ENCODE results near the gene MAGEL2.
A peak's percentile ranks its signal among the peaks of the same experiment; 100 is the strongest.

MAGEL2 gene

DNA sequence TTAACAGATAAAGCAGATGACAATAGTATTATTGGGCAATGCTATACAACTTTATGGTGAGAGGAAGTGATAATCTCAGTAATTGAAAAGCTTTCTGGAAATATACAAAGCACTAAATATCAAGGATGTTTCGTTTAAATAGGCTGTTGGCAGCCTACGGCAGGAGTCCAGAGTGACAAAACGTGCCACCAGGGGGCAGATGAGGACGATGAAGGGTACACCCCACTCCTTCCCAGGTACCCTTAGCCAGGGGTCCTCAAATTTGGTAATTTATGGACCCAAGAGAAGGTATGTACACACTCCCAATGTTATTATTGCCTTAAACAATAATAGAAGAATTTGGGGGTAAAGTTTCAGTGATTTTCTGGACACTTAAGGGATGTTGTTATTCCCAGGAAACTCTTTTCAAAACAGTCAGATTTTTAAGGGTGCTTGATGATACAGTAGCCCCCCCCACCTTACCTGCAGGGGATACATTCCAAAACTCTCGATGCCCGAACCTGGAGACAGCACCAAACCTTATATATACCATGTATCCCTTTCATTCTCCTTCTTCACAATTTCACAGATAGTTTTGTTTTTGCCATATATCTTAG lies 1.4 kb upstream of the MAGEL2 start:
- no peaks in the 10 kb centered on the region for H3K36me3 ChIP-seq (ENCODE audit: control insufficient read depth, insufficient read depth, low read length)
- H3K4me3 ChIP-seq (replicated peaks; ENCODE audit: low read depth, low read length): no peak overlapping the region
- TF ChIP-seq, protein P1, sequence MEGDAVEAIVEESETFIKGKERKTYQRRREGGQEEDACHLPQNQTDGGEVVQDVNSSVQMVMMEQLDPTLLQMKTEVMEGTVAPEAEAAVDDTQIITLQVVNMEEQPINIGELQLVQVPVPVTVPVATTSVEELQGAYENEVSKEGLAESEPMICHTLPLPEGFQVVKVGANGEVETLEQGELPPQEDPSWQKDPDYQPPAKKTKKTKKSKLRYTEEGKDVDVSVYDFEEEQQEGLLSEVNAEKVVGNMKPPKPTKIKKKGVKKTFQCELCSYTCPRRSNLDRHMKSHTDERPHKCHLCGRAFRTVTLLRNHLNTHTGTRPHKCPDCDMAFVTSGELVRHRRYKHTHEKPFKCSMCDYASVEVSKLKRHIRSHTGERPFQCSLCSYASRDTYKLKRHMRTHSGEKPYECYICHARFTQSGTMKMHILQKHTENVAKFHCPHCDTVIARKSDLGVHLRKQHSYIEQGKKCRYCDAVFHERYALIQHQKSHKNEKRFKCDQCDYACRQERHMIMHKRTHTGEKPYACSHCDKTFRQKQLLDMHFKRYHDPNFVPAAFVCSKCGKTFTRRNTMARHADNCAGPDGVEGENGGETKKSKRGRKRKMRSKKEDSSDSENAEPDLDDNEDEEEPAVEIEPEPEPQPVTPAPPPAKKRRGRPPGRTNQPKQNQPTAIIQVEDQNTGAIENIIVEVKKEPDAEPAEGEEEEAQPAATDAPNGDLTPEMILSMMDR (IDR thresholded peaks at IDR 0.05; ENCODE audit: insufficient read depth, low read length, poor library complexity, severe bottlenecking): peak; percentile 18
- no peak for DNase-seq (ENCODE audit: extremely low read depth, insufficient read length)
- H3K27me3 ChIP-seq (replicated peaks; ENCODE audit: control insufficient read depth, insufficient read depth, low read length): no peaks in the 10 kb centered on the region

GRCh38 chr15:23647001-23647295 lies 719 bp downstream of the MAGEL2 start:
- Histone ChIP-seq H3K4me3 (replicated peaks; ENCODE audit: low read depth, low read length) (no peak overlapping the region), H3K27me3 (replicated peaks; ENCODE audit: control insufficient read depth, insufficient read depth, low read length) (no peaks in the 10 kb centered on the region), H3K36me3 (ENCODE audit: control insufficient read depth, insufficient read depth, low read length) (no peaks in the 10 kb centered on the region)
- TF ChIP-seq, protein P1 (IDR thresholded peaks at IDR 0.05; ENCODE audit: insufficient read depth, low read length, poor library complexity, severe bottlenecking): no peak
- DNase-seq (ENCODE audit: extremely low read depth, insufficient read length): no peak

- H3K27me3 ChIP-seq (replicated peaks; ENCODE audit: control insufficient read depth, insufficient read depth, low read length): no peaks in the 10 kb centered on the region
- no peak for DNase-seq (ENCODE audit: extremely low read depth, insufficient read length)
- H3K36me3 ChIP-seq (ENCODE audit: control insufficient read depth, insufficient read depth, low read length): no peaks in the 10 kb centered on the region
- TF ChIP-seq, protein P1 (IDR thresholded peaks at IDR 0.05; ENCODE audit: insufficient read depth, low read length, poor library complexity, severe bottlenecking): no peak
- no peak overlapping the region for H3K4me3 ChIP-seq (replicated peaks; ENCODE audit: low read depth, low read length)
Observed at GRCh38 chr15:23646165-23647000, 1.3 kb downstream of the MAGEL2 start.

GRCh38 chr15:23645371-23646164 lies 2.1 kb downstream of the MAGEL2 start:
- Histone ChIP-seq H3K36me3 (ENCODE audit: control insufficient read depth, insufficient read depth, low read length) (no peaks in the 10 kb centered on the region), H3K4me3 (replicated peaks; ENCODE audit: low read depth, low read length) (no peak overlapping the region), H3K27me3 (replicated peaks; ENCODE audit: control insufficient read depth, insufficient read depth, low read length) (no peaks in the 10 kb centered on the region)
- TF ChIP-seq, protein P1 (IDR thresholded peaks at IDR 0.05; ENCODE audit: insufficient read depth, low read length, poor library complexity, severe bottlenecking): no peak
- no peak for DNase-seq (ENCODE audit: extremely low read depth, insufficient read length)

DNA sequence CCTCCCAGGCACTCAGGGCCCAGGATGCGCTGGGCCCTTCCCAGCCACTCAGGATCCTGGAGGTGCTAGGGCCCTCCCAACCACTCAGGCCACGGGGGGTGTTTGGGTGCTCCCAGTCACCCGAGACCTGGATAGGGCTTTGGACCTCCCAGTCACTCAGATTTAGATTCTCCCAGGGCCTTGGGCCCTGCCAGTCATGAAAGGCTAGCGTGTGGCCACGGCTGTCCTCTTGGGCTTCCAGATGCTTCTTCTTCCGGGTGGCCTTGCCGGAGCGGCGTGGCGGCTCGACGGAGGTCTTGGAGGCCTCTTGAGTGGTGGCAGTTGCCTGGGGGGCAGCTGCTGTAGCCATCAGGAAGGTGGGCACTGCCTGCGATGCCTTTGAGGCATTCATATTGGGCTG lies 2.8 kb downstream of the MAGEL2 start:
- DNase-seq (ENCODE audit: extremely low read depth, insufficient read length): no peak
- TF ChIP-seq, protein P1 (IDR thresholded peaks at IDR 0.05; ENCODE audit: insufficient read depth, low read length, poor library complexity, severe bottlenecking): no peak
- H3K36me3 ChIP-seq (ENCODE audit: control insufficient read depth, insufficient read depth, low read length): no peaks in the 10 kb centered on the region

More for the DNA sequence above, 2.8 kb downstream of the MAGEL2 start:
- H3K4me3 ChIP-seq (replicated peaks; ENCODE audit: low read depth, low read length): no peak overlapping the region
- H3K27me3 ChIP-seq (replicated peaks; ENCODE audit: control insufficient read depth, insufficient read depth, low read length): no peaks in the 10 kb centered on the region

Measured in GM06990 (cell line).